Activated CD4-positive, alpha-beta T cell treated with anti-CD3 and anti-CD28 coated beads for 36 hours (primary cell): ENCODE data around the gene SLC23A3. TPM values are rescaled to one million over a fixed set of nuclear protein-coding genes. Genes with fewer than 3 reads are reported as not detected.

Experiments
- ATAC-seq: fragments of 200-7000 bp; cut with Tn5 transposase; one replicate; pipeline ENCODE4 v1.10.0; 2021; ENCODE audit warnings: mild to moderate bottlenecking, moderate library complexity
- CTCF ChIA-PET: fragments of 350-600 bp; sonication (Branson Sonifier 250); formaldehyde crosslinking; loops from one replicate; lab custom pipeline; 2021; ENCODE audit warnings: antibody characterized with exemption; lab: Charles Lee
- POLR2A ChIA-PET: fragments of 350-600 bp; sonication (Branson Sonifier 250); formaldehyde crosslinking; loops from one replicate; lab custom pipeline; 2021; ENCODE audit warnings: antibody characterized with exemption, inconsistent platforms; lab: Charles Lee
- DNase-seq: peaks from one replicate; pipeline ENCODE4 v3.0.0-alpha.2; 2020
- H3K27ac Mint-ChIP-seq: one replicate; pipeline ENCODE4 v1.8.0; 2021; ENCODE audit warnings: mixed read lengths
- H3K27me3 Mint-ChIP-seq: one replicate; pipeline ENCODE4 v1.8.0; 2021; ENCODE audit warnings: mixed read lengths
- H3K36me3 Mint-ChIP-seq: one replicate; pipeline ENCODE4 v1.8.0; 2021; ENCODE audit warnings: low read depth, mixed read lengths
- H3K4me1 Mint-ChIP-seq: one replicate; pipeline ENCODE4 v1.8.0; 2021; ENCODE audit warnings: mixed read lengths
- H3K4me3 Mint-ChIP-seq: one replicate; pipeline ENCODE4 v1.8.0; 2021; ENCODE audit warnings: mild to moderate bottlenecking, moderate library complexity, mixed read lengths
- H3K9me3 Mint-ChIP-seq: one replicate; pipeline ENCODE4 v1.8.0; 2021; ENCODE audit warnings: low read depth, mixed read lengths
- intact Hi-C, 2 experiments: fragments of 100-400 bp; cut with DNase I in 1 of 2; cut with micrococcal nuclease in 1 of 2; formaldehyde crosslinking; loops; one replicate each; pipeline versions ENCODE4 v1.14.2 to v1.15.1; 2022 to 2024; cut with DNase I, micrococcal nuclease
- total RNA-seq, 2 experiments: library from RNA; stranded (reverse); gene quantifications; one replicate each; pipeline ENCODE4 v1.2.3, GENCODE V29; 2021

The SLC23A3 gene
- total RNA-seq, 2 experiments from 2014 or later, result 1.2 to 1.9 TPM

DNA sequence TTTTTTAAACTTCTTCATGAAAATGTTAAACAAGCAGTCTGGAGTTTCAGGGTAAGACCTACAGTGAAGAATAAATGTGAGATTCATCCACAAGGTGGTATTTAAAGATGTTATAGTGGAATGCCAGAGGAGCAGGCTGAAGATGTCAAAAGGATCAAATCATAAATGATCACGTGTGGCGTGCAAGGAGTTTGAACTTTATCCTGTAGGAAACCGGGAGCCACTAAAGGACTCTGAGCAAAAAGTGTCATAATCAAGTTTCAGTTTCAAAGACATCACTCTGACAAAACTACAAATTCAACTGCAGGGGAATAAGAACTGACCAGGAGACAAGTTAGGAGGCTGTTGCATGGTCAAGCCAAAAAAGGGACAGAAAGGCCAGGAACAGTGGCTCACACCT is 29.1 kb downstream of the SLC23A3 start:
- ChIA-PET CTCF (interaction anchor here (1.5 kb wide), 1 partner anchor 14 kb away, joined by 6 read pairs; no protein-coding TSS in a partner anchor), POLR2A (no interaction called here)
- ATAC-seq, result no peak
- Mint-ChIP-seq H3K9me3 (no peaks in the 10 kb centered on the region), H3K27me3 (no peaks in the 10 kb centered on the region), H3K4me1 (no peaks in the 10 kb centered on the region), H3K27ac (no peak overlapping the region), H3K4me3 (no peak overlapping the region), H3K36me3 (peaks cover 20% of the 10 kb centered on the region)
- no peak for DNase-seq
- intact Hi-C loops, result no loop called here

DNA sequence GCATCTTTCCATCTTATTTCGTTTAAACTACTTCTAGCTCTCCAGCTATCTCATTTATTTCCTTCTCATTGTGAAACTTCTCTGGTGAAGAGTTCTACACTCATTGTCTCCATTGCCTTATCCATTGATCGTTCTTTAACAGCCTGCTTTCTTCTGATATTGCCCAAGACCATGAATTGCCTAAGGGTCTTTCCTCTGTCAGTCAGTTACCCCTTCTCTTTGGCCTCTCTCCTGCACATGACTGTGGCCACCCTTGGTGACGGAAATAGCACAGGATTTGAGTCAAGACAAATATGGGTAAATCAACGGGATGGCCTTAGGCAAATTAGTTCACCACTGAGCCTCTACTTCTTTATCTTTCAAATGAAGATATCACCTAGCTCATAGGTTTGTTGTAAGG is 35.9 kb downstream of the SLC23A3 start:
- ChIA-PET CTCF (interaction anchor here (0.7 to 2.2 kb wide), 10 partner anchors 12 to 161 kb away, joined by 3 to 7 read pairs (median 4); no protein-coding TSS in a partner anchor), POLR2A (no interaction called here)
- DNase-seq (no peak), ATAC-seq (no peak)
- Mint-ChIP-seq H3K27ac (no peak overlapping the region), H3K4me1 (no peaks in the 10 kb centered on the region), H3K27me3 (no peaks in the 10 kb centered on the region), H3K4me3 (no peak overlapping the region), H3K9me3 (no peaks in the 10 kb centered on the region), H3K36me3 (peaks cover 6% of the 10 kb centered on the region)
- intact Hi-C loops, result no loop called here

DNA sequence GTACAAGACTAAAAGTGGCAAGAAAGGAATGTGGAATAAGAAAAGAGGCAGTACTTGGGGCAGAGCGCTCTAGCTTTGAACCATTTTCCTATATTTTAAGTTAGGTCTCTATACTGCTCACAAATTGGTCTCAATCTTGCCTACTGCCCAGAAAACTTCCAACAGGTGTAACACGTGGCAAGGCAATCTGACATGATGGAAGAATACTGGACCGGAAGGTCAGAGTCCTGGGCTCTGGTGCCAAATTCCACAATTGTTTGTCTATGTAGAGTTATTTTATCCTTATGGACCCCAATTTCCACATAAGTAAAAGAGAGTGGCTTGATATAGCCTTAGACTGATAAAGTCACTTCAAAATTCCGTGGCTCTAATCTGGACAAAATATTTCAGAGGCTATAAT is 38.1 kb downstream of the SLC23A3 start:
- H3K9me3 Mint-ChIP-seq, result no peaks in the 10 kb centered on the region
- H3K36me3 Mint-ChIP-seq, result no peaks in the 10 kb centered on the region
- no peaks in the 10 kb centered on the region for H3K27me3 Mint-ChIP-seq
- no peaks in the 10 kb centered on the region for H3K4me1 Mint-ChIP-seq
- no peak overlapping the region for H3K4me3 Mint-ChIP-seq
- DNase-seq (no peak), ATAC-seq (no peak)
- intact Hi-C loops, result no loop called here
- ChIA-PET CTCF (interaction anchor here (0.7 to 3.1 kb wide), 9 partner anchors 10 to 163 kb away, joined by 3 to 10 read pairs (median 4); no protein-coding TSS in a partner anchor), POLR2A (no interaction called here)
- H3K27ac Mint-ChIP-seq, result no peak overlapping the region

DNA sequence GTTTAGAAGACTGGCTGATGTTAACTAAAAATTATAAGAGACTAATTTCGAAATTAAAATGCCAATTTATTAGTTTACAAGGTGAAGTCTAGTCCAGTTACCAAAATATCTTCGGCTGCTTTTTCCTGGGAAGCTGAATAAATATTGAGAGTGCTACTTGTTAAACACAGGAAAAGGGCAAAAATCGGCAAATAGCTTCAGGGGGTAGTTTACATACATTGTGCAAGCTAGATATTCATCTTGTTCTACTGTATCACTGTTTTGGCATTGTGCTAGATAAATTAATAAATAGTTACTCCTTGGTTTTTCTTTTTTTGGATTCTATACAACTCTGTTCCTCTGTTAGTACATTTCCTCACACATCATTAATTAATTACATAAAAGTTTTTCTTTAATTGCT is 38.5 kb downstream of the SLC23A3 start:
- ChIA-PET CTCF (interaction anchor here (1.1 to 3.1 kb wide), 5 partner anchors 10 to 164 kb away, joined by 3 to 10 read pairs (median 4); no protein-coding TSS in a partner anchor), POLR2A (no interaction called here)
- H3K36me3 Mint-ChIP-seq, result no peaks in the 10 kb centered on the region
- no peak overlapping the region for H3K4me3 Mint-ChIP-seq
- H3K9me3 Mint-ChIP-seq, result no peaks in the 10 kb centered on the region
- H3K27ac Mint-ChIP-seq, result no peak overlapping the region
- DNase-seq, result no peak
- intact Hi-C loops, result no loop called here
- ATAC-seq, result no peak
- H3K27me3 Mint-ChIP-seq, result no peaks in the 10 kb centered on the region
- H3K4me1 Mint-ChIP-seq, result no peaks in the 10 kb centered on the region

DNA sequence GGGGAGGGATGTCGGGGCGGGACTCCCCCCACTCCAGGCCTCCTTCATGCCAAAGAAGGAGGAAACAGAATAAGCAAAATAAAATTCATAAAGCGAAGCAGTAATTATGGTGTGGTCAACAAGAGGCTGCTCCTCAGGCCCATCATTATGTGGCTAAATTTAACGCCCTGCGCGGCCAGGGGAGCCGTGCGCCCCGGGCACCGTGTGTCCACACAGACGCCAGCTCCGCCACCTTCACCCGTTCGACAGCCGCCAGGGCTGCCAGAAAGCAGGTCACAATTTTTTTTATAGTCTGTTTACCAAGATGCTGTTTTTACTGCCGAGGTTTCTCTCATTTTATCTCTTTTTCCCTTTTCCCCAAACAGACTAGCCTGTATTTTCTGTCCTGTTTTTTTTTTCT is 40.2 kb downstream of the SLC23A3 start:
- no peak for DNase-seq
- no peak overlapping the region for H3K27ac Mint-ChIP-seq
- peaks cover 11% of the 10 kb centered on the region for H3K4me1 Mint-ChIP-seq
- no peaks in the 10 kb centered on the region for H3K27me3 Mint-ChIP-seq
- H3K36me3 Mint-ChIP-seq, result no peaks in the 10 kb centered on the region
- ATAC-seq, result no peak
- ChIA-PET POLR2A (no interaction called here), CTCF (interaction anchor here (0.6 to 3.1 kb wide), 5 partner anchors 25 to 165 kb away, joined by 3 to 10 read pairs (median 4); no protein-coding TSS in a partner anchor)
- no peak overlapping the region for H3K4me3 Mint-ChIP-seq
- H3K9me3 Mint-ChIP-seq, result no peaks in the 10 kb centered on the region
- intact Hi-C loops, result no loop called here

DNA sequence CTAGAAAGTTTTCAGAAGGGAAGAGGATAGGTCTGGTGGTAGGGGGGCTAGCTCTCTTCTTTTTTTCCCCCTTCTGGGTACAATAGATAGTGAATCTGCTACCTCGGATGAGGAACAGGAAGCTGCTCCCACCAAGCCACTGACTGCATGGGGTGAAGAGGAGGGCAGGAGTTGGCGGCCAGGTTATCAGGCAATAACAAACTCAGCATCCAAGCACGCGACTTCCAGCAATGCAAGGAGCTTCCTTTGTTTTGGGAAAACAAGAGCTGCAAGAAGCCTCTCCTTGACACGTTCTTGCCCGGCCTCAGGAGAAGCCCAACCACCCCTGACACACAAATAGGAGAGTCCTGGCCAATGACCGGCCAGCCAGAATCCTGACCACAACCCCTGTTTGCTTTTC is 41.4 kb downstream of the SLC23A3 start:
- Mint-ChIP-seq H3K27me3 (no peaks in the 10 kb centered on the region), H3K9me3 (no peaks in the 10 kb centered on the region), H3K27ac (no peak overlapping the region), H3K4me1 (peaks cover 18% of the 10 kb centered on the region), H3K36me3 (no peaks in the 10 kb centered on the region), H3K4me3 (no peak overlapping the region)
- intact Hi-C loops, result no loop called here
- CTCF ChIA-PET, result interaction anchor here (0.9 to 2.2 kb wide), 6 partner anchors 9 to 167 kb away, joined by 3 to 10 read pairs (median 4); no protein-coding TSS in a partner anchor
- ATAC-seq (no peak), DNase-seq (no peak)
- POLR2A ChIA-PET, result no interaction called here

DNA sequence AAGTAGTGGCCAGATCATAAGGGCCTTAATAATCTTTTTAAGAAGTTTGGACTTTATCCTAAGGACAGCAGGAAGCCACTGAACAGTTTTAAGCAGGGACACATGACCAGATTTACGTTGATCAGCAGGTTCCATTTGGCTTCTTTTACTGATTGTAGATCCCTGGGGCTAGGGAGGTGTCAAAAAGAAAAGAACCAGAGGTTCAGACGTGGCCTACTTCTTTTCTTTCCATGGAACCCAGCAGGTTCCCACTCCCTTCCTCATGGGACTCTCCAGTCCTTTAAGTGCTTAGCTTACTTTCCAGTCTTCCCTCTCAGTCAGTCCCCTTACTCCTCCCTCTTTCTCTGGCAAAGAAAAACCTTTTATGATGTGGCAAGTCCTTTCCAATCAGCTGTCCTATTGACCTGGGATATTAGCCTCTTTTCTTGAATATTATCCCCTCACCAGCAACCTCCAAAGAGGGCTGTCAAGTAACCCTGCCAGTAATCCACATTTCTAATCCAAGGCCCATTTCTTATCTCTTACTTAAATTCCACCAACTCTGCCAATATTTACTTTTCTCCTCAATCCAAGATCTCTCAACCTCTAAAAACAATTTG is 42.7 kb downstream of the SLC23A3 start:
- peaks cover 18% of the 10 kb centered on the region for H3K4me1 Mint-ChIP-seq
- ChIA-PET POLR2A (no interaction called here), CTCF (interaction anchor here (0.9 to 2.2 kb wide), 5 partner anchors 8 to 132 kb away, joined by 3 to 10 read pairs (median 6); no protein-coding TSS in a partner anchor)
- no peaks in the 10 kb centered on the region for H3K36me3 Mint-ChIP-seq
- DNase-seq (no peak), ATAC-seq (no peak)
- no peak overlapping the region for H3K27ac Mint-ChIP-seq
- H3K9me3 Mint-ChIP-seq, result no peaks in the 10 kb centered on the region
- H3K4me3 Mint-ChIP-seq, result no peak overlapping the region
- no peaks in the 10 kb centered on the region for H3K27me3 Mint-ChIP-seq
- intact Hi-C loops, result no loop called here

DNA sequence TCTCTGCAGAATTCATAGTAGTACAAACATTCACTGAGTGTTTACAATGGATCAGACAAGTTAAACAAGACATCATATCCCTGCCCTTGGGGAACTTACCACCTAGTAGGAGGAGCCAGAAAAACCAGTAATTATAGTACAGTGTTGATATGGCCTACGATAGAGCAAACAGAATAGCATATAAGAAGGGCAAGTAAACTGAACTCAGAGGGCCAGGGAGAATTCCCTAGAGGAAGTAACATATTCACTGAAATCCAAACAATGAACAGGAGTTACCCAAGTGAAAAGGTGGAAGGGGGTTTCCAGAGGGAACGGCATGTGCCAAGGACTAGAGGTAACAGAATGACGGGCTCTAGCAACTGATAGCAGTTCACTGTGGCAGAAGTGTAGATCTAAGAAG is 43.3 kb downstream of the SLC23A3 start:
- H3K9me3 Mint-ChIP-seq, result no peaks in the 10 kb centered on the region
- CTCF ChIA-PET, result interaction anchor here (0.9 to 2.2 kb wide), 3 partner anchors 30 to 132 kb away, joined by 3 to 7 read pairs (median 6); no protein-coding TSS in a partner anchor
- ATAC-seq, result no peak
- no peak overlapping the region for H3K27ac Mint-ChIP-seq
- H3K27me3 Mint-ChIP-seq, result no peaks in the 10 kb centered on the region
- H3K36me3 Mint-ChIP-seq, result no peaks in the 10 kb centered on the region
- no peak for DNase-seq
- POLR2A ChIA-PET, result no interaction called here
- peaks cover 18% of the 10 kb centered on the region for H3K4me1 Mint-ChIP-seq
- intact Hi-C loops, result no loop called here
- no peak overlapping the region for H3K4me3 Mint-ChIP-seq

DNA sequence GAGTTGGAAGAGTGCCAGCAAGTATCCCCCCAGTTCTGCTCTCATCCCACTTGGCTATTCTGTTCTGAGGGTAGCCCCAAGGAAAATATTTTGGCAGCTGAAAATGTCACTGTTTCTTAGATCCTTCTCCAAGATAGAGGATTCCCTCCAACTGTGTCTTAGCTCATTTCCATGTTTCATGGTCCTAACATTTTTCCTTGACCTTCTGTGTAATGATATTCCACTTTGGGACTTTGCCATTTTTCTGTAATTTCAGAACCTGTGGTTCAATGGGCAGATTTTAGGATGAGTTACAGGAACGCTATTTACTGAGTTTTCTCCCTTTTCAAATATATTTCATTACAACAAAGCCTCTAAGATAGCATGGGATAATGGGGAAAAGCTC is 44.0 kb downstream of the SLC23A3 start:
- Mint-ChIP-seq H3K27me3 (no peaks in the 10 kb centered on the region), H3K36me3 (no peaks in the 10 kb centered on the region), H3K4me3 (no peak overlapping the region), H3K4me1 (peaks cover 18% of the 10 kb centered on the region), H3K27ac (no peak overlapping the region), H3K9me3 (no peaks in the 10 kb centered on the region)
- ChIA-PET CTCF (interaction anchor here (0.5 to 12.0 kb wide), 10 partner anchors 21 to 226 kb away, joined by 3 to 154 read pairs (median 3); no protein-coding TSS in a partner anchor), POLR2A (no interaction called here)
- no peak for ATAC-seq
- DNase-seq, result no peak
- intact Hi-C loops, result no loop called here

DNA sequence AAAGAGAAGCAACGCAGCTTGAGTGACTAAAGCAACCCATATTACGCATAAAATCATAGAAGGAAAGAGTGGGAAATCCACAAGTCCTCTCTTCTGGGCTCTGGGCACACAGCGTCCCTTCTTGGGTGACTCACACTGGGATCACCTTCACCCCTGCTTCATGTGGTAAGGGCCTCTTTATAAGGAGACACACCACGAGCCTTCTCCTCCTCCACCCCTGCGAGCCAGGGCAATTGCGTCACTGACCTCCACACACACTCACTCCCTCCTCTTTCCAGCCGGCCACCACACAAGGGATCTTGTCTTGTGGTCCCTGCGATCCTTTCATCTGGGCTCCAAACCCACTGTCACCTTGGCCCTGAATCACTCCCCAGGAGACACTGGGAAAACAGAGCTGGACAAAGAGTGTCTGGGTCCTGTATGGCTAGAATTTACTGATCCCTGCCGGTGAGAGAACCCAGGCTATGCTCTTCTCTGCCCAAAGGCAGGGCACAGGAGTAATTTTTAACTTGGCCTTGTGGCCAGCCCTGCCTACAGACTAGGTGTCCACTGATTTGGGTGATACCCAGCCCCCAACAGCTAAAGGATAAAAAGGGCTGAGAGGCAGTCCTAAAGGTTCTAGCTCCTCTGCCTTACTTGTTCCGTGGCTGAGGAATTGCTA is 44.5 kb downstream of the SLC23A3 start:
- ATAC-seq, result peak; percentile 70
- intact Hi-C loops, result no loop called here
- CTCF ChIA-PET, result interaction anchor here (0.5 to 12.0 kb wide), 10 partner anchors 20 to 227 kb away, joined by 3 to 154 read pairs (median 3); no protein-coding TSS in a partner anchor

DNA sequence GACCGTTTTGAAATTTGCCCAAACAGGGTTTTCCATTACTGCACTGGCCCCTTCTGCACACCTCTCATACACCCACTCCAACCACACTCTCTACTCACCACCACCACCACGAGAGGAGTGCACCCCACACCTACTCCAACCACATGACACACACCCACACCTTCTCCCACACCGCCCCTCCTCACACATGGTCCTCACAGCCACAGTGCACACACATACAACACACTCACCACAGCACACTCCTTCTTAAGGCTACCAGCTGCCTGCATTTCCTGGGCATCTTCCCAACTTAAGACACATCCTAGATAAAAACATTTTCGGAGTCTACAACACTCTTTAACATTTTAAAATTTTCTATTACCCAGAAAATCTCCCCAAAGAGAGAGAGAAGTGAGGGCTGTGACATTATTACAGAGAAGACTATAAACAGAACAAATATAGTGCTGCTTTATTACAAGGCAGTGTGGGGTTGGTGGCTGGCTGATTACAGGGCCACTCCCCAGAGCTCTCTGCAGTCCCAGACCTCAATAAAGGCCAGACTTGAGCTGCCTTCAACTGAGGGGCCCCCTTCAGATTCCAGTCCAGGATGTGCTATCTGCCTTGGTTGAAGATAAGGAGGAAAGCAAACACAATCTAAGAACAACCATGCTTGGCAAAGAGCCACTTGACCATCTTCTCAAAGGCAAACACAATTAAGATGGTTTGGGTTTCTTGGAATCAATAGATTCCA is 45.3 kb downstream of the SLC23A3 start:
- intact Hi-C loops, result no loop called here
- no peaks in the 10 kb centered on the region for H3K27me3 Mint-ChIP-seq
- H3K27ac Mint-ChIP-seq, result no peak overlapping the region
- H3K4me1 Mint-ChIP-seq, result peaks cover 18% of the 10 kb centered on the region
- no peaks in the 10 kb centered on the region for H3K36me3 Mint-ChIP-seq
- DNase-seq (no peak), ATAC-seq (peak; percentile 33)
- ChIA-PET CTCF (interaction anchor here (0.9 to 12.0 kb wide), 8 partner anchors 19 to 96 kb away, joined by 3 to 154 read pairs (median 4); no protein-coding TSS in a partner anchor), POLR2A (no interaction called here)
- no peaks in the 10 kb centered on the region for H3K9me3 Mint-ChIP-seq
- H3K4me3 Mint-ChIP-seq, result no peak overlapping the region

More for the DNA sequence above, 44.5 kb downstream of the SLC23A3 start:
- peaks cover 18% of the 10 kb centered on the region for H3K4me1 Mint-ChIP-seq
- H3K9me3 Mint-ChIP-seq, result no peaks in the 10 kb centered on the region
- no peak overlapping the region for H3K4me3 Mint-ChIP-seq
- H3K27ac Mint-ChIP-seq, result no peak overlapping the region
- DNase-seq, result peak; percentile 26
- no peaks in the 10 kb centered on the region for H3K36me3 Mint-ChIP-seq
- POLR2A ChIA-PET, result no interaction called here
- H3K27me3 Mint-ChIP-seq, result no peaks in the 10 kb centered on the region
